NCI-H1417 (cell line): ENCODE measurements around the gene SOX5.
A peak's percentile ranks its signal among the peaks of the same experiment; 100 is the strongest.
"Not testable (repeated sequence)": the region's sequence is repeated elsewhere in the genome, so short reads cannot be mapped to it uniquely, and the experiment has no call there.

ENCODE experiments used
- DNase-seq, 3 experiments: peaks; one replicate each; lab custom pipeline; 2025; lab: John Stamatoyannopoulos, UW

Gene SOX5

DNA sequence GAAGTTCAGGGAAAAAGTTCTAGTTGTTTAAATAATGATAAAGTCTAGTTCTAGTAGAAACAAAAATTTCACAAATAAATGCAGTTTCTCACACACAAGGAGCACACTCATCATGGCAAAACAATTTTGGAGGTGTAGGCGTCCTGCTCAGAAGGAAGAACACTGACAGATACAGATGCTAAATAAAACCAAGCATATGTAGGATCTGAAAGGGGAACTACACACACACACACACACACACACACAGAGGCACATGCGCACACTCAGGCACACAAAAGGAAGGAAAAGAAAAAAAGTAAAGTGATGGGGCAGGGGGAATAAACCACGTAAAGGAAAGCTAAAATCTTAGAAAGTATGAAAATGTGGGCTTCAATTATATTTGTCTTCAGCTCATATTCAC is 117.7 kb downstream of the SOX5 start:
- DNase-seq, result no peak

DNA sequence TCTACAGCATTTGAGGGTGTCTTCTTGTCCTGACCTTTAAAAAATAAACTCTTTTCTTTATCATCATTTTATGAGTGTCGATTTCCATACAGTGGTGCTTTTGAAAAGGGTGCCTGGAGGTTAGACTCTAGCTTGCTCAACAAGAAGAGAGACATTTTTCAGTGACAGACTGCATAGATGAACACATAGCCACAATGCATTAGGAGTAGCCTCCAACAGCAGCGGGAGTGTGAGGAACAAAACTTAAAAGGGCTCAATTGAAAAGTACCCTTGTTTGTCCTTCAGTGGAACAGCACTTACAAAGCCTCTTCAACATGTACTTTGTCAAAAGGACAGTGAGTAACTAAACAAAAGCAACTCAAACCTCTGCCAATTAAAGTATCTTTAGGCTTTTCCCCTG is 119.3 kb downstream of the SOX5 start:
- DNase-seq, result peak in 2 of 3 experiments; percentile 18 to 43

DNA sequence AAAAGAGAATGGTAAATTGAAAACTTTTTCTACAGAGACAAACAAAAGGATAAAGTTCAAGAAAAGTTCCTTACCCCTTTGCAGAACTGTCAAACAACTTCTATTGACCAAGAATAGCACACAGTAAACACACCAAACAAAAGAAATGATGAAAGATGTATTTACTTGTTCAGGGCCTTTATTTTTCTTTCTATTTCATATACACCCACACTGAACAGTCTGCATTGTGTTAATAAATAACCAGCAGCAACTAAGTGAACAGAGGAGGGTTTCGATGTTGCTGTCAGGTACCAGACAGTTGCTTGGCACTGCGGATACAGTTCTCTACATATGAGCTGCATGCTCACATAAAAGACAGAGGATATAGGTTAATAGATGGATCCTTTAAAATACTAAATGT is 122.1 kb downstream of the SOX5 start:
- DNase-seq, result no peak

DNA sequence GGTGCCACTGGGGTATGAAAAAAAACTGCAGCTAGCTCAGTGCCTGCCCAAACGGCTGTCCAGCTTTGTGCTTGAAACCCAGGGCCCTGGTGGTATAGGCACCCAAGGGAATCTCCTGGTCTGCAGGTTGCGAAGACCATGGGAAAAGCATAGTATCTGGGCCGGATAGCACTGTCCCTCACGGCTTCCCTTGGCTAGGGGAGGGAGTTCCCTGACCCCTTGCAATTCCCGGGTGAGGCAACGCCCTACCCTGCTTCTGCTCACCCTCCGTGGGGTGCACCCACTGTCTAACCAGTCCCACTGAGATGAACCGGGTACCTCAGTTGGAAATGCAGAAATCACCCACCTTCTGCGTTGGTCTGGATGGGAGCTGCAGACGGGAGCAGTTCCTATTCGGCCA is 124.3 kb downstream of the SOX5 start:
- DNase-seq, result not testable (repeated sequence)

DNA sequence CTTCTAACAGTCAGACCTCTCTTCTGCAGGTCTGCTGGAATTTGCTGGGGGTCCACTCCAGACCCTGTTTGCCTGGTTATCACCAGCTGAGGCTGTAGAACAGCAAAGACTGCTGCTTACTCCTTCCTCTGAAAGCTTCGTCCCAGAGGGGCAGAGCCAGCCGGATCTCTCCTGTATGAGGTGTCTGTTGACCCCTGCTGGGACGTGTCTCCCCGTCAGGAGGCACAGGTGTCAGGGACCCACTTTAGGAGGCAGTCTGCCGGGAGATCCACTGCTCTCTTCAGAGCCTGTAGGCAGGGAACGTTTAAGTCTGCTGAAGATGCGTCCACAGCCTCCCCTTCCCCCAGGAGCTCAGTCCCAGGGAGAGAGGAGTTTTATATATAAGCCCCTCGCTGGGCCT is 125.1 kb downstream of the SOX5 start:
- no peak for DNase-seq

DNA sequence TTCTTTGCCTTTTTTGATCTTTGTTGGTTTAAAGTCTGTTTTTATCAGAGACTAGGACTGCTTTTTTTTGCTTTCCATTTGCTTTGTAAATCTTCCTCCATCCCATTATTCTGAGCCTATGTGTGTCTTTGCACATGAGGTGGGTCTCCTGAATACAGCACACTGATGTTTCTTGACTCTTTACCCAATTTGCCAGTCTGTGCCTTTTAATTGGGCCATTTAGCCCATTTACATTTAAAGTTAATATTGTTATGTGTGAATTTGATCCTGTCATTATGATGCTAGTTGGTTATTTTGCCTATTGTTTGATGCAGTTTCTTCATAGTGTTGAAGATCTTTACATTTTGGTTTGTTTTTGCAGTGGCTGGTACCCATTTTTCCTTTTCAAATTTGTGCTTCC is 126.6 kb downstream of the SOX5 start:
- not testable (repeated sequence) for DNase-seq

DNA sequence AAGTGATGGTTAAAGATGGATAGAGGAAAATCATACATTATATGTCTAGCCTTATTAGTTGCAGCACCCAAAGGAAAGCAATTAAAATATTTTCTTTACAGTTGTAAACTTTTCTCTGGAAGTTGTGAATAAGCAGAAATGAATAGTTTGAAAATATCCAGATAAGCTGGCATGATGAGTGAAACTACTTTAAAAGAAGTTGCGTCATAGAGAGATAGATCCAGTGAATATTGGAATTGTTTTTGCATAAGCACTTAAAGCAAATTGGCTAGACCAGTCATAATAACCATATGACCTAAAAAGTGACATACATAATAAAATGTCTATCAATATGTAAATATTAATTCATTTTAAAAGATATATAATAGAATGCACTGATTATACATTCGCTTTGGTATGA is 132.1 kb downstream of the SOX5 start:
- no peak for DNase-seq

DNA sequence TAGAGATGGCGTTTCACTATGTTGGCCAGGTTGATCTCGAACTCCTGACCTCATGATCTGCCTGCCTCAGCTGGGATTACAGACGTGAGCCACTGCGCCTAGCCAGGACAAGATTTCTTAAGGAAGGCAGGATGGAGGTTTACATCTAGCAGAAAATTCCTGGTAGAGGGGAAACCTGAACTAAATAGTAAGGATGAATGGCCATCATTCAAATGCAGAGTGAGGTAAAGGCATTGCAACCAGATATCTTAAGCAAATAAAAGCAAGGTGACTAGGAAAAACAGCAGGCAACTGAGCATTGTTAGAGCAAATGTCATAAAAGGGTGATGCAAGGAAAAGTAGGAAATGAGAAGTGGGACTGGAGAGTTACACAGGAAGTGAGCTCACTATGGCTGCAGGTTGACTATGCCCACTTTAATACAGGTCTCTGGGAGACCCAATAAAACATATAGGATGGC is 133.0 kb downstream of the SOX5 start:
- no peak for DNase-seq

DNA sequence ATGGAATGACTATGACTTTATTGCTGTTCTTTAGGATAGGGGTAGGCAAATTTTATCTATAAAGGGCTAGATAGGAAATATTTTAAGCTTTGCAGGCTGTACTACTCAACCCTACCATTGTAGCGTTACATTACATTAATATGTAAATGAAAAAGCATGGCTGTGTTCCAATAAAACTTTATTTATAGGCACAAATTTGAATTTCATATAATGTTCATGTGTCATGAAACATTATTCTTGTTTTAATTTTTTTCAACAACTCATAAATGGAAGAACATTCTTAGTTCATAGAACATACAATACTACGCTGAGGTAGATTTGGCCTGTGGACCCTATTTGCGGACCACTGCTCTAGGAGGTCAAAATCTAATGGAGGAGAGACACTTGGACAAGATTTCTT is 133.7 kb downstream of the SOX5 start:
- DNase-seq, result no peak

DNA sequence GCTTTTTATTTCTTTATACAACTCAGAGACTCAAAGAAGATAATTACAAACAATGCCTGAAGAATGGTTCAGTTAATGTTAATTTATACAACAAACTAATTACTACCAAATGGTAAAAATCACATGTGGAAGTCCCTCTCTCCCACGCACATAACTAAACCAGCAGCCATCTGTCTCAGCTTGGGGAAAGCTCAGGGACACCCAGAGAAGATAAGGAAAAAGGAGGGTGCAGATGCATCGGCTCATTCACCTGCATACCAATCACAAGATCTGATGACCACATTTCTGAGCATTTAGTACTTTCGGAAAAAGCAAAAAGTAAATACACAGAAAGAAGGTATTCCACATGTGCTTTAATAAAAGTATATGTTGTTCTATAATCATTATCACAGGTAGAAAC is 136.3 kb downstream of the SOX5 start:
- DNase-seq, result no peak

DNA sequence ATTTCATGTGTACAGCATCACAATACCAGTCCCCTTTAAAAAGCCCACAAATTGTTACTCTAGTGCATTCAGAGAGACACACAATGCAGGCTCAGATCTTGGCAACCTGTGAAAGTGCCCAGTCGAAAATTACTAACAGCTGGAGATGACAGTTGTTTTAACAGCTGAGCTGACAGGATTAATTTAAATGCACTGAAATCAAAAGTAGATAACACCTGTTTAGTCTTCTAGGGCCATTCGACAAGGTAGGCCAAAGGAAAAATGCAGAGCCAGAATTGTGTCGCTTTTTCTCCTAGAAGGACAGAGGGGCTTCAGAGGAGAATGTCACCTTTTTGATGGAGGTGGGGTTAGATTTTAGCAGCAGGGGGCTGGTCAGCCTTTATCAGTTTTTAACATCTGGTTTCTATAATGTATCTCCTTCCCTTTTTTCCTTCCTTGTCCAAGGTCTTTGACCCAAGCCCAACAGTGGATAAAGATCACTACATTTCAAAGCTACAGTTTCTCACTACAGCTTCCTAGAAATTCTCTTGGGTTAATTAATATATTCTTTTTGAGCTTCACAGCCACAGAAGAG is 139.1 kb downstream of the SOX5 start:
- DNase-seq, result peak in 2 of 3 experiments; percentile 8 to 64

DNA sequence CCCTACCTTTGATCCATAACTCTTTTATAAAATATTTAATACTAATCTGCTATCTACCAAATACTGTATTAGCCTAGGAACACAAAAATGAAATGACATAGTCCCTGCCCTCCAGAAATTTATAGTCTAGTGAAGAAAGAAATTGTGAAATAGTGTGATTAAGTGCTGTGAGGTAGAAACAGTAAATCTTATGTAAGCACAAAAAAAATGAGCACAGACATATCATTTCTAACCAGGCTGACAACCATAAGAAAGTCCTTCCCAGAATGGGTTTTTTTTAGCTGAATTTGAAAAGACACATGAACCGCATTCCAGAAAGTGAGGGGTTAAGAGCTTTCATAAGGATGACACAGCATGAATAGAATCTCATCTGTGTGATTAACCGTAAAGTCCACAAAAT is 145.9 kb downstream of the SOX5 start:
- no peak for DNase-seq

DNA sequence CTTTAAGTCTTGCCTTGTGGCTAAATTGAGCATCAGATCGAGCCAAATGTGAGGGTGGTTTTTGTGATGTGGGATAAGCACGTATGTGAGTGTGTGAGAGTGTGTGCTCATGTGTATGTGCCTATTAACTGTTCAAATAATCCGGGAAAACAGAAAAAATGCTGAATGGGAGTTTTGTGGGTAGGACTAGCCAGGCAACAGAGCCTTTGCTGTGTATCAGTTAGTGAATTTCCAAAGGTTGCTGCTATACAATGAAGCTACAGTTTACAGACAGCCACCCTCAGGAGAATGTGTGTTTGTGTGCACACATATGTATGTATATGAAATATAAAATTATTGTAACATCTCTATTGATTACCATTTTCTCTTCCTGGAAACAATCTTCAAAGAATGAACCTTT is 154.0 kb downstream of the SOX5 start:
- DNase-seq, result no peak

DNA sequence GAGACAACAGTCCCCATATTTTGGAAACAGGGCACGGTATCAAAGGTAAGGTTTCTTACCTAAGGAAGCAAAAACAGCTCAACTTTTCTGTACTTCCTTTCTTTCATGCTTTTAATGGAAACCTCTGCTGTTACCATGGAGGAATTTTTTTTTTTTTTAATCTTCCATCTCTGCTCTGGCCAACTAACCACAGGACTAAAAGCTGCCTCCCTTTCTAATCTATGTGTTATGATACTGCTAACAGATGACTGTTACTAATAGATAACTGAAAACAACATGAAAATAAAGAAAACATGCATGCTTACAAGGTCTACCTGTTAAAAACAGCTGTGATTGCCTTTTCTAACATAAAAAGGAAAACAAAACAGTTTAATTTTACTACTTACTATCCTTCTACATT is 168.4 kb downstream of the SOX5 start:
- no peak for DNase-seq

DNA sequence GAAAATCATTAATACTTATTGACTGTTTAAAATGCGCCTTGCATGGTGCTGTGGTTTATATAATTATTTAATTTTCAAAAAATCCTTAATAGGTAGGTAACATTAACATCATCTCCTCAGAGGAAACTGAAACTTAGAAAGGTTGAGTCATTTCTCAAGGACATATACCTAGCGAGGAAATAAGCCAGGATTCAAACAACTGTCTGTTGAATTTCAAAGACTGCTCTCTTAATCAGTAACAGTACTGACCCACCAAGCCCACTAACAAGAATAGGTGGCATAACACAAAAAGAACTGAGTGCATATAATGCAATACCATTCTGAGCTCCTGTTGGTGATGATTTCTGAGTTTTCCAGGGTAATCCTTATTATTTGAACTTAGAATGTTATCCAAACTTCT is 174.3 kb downstream of the SOX5 start:
- no peak for DNase-seq

DNA sequence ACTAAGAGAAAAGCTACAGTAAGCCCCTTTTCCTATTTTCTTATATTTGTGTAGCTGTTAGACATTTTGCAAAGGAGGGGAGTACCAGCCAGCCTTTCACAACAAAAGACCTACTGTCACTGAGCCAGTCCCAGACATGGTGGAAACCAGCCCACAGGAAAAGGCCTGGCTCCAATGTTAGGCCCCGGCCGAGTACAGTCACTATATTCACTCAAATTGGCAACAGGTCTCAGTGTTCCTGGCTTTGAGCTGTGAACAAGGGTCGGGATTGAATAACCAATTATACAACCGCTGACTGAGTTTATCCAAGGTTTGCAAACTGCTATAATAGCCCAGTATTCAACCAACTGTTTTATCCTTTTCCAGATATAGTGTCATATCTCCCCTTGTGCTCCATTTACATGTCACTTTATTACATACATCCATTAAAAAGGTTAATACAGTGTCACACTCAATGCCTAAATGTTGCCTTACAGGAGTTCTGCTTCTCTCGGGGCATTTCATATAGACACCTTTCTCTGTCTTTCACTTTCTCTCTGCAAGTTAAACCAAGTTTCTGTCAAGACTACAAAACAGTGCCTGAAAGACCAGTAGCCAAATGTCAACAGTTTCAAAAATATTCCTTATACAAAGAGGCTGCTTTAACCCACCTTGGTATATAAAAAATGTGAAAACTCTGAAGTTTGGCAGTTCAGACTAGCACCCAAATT is 178.1 kb downstream of the SOX5 start:
- DNase-seq, result no peak

DNA sequence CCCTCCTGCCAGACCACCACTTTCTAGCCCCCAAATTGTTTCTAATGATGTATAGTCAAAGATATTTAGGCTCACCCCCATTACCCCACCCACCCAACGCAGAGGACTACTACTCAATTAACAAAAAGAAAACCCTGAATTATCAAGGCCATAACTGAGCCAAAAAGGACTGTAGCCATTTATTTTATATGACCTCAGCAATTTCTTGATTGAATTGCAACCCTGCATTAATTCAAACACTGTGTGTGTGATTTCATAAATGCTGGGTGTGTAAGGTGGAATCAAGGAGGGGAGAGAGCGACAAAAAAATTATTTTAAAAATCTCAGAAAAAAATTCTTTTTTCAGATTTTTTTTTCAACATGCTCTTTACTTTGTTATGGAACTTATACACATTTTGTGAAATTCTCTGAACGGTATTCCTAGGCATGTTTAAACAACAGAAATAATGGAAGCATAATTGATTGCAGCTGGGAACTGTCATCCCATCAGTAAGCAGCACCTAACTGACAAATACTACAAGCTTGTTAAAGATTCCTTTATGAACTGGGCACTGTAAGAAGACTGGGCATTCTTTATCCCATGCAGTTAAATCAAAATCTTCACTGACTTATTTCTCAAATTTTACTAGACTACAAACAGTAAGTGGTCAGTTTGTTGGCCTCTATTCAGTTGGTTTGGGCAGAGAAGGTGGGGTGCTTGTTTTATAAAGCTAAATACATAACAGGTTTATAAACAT is 179.1 kb downstream of the SOX5 start:
- no peak for DNase-seq

DNA sequence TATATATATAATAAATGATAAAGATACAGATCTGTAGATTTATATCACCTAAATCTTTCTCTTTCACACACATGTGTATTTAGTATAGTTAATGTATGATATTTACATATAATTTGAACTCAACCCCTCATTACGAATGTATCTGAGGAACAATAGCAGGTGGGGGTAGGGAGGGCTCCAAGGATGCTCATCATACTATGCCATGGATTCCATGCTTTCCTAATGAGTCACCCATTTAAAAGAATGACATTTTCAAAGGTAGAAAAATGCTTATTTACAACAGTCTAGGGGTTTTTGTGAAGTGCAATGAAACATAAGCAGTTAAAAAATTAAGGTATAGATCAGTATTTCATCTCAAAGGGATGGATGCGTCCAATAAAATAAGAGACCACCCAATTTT is 181.6 kb downstream of the SOX5 start:
- no peak for DNase-seq

DNA sequence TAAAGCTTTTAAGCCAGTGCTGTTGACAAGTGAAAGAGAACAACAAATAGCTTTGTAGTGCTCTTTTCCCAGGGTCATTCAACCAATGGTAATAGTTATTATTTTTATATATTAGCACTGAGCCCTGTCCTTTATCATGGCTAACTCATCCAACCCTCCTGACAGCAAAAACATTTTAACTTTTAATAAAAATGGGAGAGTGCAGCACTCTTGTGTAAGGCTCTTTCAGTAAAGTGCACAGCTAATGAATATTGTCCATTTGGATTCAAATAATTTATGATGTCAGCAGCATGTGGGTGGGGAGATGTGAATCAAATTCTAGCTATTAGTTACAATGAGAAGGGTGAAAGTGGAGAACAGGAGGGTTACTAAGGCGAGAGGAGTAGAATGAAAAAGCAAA is 185.7 kb downstream of the SOX5 start:
- DNase-seq, result no peak

DNA sequence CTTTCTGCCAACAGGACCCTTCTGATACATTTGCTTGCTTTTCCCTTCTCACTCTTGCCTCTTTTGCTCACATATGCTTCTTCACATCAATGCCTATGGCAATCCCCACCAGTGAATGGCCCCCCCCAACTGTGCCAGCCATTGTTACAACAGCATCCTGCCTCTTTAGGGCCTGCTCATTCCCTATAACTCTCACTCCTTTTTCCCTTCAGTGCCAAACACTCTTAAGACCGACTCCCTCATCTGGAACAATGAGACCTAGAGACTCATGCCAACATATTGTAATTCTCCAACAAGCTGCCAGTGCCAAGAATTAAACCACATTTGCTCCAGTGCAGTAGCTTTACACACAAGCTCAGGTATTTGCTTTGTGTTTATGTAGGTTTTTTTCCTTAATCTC is 189.0 kb downstream of the SOX5 start:
- DNase-seq, result no peak

DNA sequence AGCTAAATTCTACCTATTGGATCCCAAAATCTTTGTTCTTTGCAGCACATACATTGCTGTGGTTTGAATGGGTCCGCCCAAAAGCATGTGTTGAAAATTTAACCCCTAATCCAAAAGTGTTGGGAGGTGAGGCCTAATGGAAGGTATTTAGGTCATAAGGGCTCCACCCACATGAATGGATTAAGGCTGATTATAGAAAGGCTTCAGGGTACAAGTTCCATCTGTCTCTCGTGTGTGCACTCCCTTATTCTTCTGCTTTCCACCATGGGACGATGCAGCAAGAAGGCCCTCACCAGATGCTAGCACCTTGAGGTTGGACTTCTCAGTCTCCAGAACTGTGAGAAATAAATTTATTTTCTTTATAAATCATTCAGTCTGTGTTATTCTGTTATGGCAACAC is 190.9 kb downstream of the SOX5 start:
- DNase-seq, result no peak

DNA sequence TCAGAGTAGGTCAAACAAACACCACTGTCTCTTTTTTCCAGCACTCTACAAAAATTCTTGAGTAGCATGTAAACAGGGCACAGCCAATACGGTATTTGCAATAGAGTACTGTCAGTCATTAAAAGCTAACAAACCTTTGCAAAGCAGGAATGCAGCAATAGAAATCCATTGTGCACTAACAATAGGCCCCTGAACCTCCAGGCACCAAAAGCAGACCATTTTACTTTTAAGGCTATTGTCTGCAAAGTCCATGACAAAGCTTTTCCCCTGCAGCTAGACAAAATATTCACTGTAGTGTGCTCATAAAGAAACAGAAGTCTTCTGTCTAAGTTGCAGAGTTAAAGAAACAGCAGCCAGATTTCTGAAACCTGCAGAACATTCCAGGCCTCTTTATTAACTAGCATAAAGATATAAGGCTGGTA is 191.9 kb downstream of the SOX5 start:
- DNase-seq, result peak in 2 of 3 experiments; percentile 27 to 80

DNA sequence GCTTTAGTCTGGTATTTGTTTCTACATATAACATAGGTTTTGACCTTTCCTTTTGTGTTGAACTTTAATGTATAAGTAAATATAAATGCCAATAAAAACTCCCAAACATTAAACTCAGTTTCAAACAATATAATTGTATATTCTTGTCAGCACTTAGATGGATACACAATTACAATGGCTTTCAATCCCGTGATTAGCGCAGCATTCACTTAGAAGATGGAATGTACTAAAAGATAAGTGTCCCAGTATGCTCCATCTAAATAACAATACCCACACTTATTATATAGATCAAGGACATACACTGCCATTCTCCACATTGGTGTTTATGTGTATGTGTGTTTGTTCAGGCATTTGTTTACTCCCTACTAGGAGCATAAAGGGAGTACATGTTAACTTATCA is 193.1 kb downstream of the SOX5 start:
- peak in 2 of 3 experiments; percentile 41 to 84 for DNase-seq
